Stimulated activated CD4-positive, alpha-beta T cell treated with anti-CD3 and anti-CD28 coated beads, TNF-alpha, amount 100 ng/mL, for 4 hours (primary cell): ENCODE results near the gene PHF21B.
"Not testable (repeated sequence)": the region's sequence is repeated elsewhere in the genome, so short reads cannot be mapped to it uniquely, and the experiment has no call there.

Source experiments
- DNase-seq, 3 experiments: peaks; one replicate each; pipeline ENCODE4 v3.0.0-alpha.2; 2020; ENCODE audit warnings: low read depth in 3 of 3

Gene PHF21B

DNA sequence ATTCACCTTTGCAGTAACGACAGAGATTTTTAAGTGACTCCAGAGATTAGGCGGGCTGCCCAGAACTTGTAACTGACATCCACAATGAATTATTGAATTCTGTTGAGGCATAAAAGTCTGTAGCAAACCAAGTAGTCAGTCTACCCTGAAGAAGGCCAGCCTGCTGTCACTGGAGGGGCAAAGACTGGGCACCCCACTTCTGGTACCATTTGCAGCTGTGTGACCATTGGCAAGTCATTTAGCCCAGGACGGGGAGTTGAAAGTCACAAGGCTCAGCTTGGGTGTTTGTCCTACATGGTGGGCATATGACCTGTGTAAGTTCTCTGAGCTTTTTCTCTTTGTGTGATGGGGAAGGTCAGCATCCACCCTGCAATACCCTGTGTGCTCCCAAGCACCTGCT is 138.0 kb downstream of the PHF21B start:
- no peak for DNase-seq

DNA sequence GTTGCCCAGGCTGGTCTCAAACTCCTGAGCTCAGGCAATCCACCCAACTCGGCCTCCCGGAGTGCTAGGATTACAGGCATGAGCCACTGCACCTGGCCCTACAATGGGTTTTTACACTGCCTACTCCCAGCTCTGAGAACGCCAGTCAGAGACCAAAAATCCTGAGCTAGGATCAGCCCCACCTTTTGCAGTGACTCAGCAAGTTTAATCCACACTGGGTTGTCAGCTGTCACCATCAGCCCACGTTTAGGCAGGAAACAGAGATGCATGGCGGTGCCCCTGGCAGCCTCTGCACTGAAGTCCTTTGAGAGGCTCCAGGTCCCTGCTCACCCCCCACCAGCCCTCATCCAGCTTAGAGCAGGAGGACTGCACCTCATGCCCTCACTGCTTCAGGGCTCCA is 139.8 kb downstream of the PHF21B start:
- no peak for DNase-seq

DNA sequence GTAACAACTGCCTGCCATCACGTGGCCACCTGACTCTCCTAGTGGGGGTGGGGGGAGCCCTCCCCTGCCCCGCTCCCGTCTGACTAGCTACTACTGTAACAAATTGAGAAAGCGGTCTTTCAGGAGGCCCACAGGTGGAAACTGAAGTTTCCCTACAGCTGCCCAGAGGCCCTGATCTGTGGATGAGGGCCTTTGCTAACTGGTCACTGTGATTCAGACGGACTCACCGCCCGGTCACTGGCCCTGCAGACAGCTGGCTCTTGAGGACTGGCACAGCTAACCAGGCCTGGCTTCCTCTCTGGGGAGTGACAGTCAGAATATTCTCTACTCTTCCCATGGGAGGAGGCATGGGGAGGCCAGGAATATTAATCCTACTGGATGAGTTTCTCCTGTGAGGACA is 140.6 kb downstream of the PHF21B start:
- no peak for DNase-seq

GRCh38 chr22:44865193-44866057 is 144.4 kb downstream of the PHF21B start:
- no peak for DNase-seq

DNA sequence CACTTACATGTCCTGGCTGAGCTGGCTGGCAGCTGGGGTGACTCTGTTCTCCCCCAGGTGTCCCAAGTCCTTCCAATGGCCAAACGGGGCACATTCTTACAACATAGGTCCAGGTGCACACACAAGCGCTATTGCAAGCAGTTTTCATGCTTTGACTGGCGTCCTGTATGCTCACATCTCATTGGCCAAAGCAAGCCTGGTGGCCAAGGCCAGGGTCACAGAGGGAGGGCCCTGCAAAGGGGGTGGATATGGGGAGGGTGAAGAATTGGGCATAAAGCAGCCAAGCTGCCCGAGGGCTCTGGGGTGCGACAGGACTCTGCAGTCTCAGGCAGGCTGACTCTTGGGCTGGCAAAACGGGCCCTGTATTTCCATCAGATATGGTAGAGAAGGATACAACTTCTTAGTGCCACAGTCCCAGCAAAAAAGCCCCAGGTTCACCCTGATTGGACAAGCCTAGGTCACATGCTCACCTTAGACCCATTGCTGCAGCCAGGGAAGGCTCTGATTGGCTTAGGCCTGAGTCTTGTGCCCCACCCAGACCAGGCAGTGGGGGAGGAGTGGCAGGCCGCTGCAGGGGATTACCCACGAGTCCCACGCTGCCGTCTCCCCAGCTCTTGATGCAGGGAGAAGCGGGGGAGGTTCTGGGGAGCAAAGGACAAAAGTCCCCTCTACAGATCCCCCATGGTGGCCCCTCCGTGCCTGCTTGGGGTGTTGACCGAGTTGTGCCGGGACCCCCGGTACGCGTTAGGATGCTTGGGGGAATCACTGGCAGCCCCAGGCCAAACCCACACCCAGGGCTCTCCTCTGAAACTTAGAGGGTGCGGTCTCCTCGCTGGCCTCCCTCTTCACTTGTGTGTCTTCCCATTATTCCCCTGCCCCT is 146.6 kb downstream of the PHF21B start:
- no peak for DNase-seq

- no peak for DNase-seq
These were observed 147.5 kb downstream of the PHF21B start for GRCh38 chr22:44862281-44862680.

DNA sequence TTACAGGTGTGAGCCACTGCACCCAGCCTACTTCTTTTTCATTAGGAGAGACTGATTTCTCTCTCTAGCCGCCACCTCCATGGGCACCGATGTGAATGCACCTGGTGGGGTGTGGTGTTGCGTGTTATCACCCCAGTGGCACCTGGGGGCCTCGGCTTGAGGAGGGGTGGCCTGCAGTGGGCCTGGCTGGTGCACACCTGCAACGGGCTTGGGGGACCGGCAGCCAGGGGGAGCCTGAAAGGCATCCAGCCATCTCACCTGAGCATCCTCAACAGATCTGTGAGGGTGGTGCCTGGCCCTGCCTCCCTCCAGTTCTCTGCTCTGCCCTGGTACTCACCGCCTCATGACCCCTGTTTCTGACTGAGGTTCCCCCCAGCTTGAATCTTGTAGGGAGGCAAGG is 148.6 kb downstream of the PHF21B start:
- DNase-seq, result no peak

DNA sequence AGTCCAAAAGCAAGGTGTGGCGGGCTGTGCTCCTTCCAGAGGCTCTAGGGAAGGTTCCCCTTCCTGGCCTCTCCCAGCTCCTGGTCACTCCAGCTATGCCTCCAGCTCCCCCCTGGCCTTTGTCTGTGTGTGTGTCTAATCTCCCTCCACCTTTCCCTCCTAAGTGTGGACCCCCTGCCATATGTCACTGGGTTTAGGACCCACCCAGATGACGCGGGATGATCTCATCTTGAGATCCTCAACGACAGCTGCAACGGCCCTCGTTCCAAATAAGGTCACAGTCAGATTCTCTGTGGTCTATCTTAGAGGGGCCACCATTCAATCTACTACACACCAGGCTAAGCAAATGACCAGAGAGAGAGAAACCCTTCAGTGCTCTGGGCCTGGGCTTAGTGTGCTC is 149.5 kb downstream of the PHF21B start:
- no peak for DNase-seq

- DNase-seq, result no peak
These were observed 150.2 kb downstream of the PHF21B start for GRCh38 chr22:44859641-44860040.

- not testable (repeated sequence) for DNase-seq
These were observed 151.0 kb downstream of the PHF21B start for GRCh38 chr22:44858819-44859218.

- DNase-seq, result no peak
These were observed 153.9 kb downstream of the PHF21B start for GRCh38 chr22:44855855-44856254.

- not testable (repeated sequence) for DNase-seq
These were observed 155.2 kb downstream of the PHF21B start for GRCh38 chr22:44854641-44855040.

GRCh38 chr22:44850946-44851345 is 158.9 kb downstream of the PHF21B start:
- no peak for DNase-seq

DNA sequence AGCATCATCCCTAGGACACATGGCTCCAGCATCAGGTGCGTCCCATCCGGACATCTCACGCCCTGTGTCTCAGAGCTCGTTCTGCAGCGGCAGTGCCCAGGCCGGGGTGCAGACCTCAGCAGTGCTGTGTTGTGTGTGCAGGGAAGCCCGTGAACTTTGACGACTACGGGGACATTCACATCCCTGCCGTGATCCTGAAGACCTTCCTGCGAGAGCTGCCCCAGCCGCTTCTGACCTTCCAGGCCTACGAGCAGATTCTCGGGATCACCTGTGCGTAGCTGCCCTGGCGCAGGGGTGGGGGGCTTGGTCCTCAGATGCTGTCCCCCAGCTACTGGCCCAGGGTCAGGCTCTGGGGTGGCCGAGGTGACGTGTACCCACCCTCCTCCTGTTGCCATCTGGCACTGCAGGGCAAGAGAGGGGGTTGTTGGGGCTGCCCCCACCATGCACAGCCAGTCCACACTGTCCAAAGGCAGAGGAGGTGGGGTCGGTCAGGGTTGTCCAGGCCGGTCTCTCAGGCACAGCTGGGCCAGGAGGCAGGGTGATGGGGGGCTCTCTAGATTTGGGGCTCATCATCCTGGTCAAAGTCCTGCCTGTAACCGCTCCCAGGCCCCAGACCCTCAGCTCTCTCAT is 160.9 kb downstream of the PHF21B start:
- DNase-seq, result no peak

DNA sequence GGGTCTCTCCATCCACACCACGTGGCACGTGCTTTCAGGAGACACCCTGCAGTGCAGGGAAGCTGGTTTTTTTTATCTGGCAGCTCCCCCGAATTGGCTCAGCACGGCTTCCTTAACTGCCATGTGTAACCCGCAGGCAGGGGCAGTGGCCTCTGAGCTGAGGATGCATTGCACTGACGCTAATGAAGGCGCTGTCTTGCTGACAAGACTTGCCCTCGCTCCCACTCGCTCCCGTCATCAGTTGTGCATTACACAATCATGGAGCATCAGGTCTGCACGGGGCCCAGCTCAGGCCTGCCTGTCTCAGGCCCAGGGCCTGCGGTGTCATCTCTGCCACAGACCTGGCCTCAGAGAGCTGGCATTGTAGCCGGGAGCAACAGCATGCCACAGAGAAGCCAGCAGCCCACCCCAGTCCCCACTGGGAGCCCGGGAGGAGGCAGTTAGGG is 161.5 kb downstream of the PHF21B start:
- no peak for DNase-seq

- DNase-seq, result no peak
These were observed 161.9 kb downstream of the PHF21B start for GRCh38 chr22:44847892-44848291.

DNA sequence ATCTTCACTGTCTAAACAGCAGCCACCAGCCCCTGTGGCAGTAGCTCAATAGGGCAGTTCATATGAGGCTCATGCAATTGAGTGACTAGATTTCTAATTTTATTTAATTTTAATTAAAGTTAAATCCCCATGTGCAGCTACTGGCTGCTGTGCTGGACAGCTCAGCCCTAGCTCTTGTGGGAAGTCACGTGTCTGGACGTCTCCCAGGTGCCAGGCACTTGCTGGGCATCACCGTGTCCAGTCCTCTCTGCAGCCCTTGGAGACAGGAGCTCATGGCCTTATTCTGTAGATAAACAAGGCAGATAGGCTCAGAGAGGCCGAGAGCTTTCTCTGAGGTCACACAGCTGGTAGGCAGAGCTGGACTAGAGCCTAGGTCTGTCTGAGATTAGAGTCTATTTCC is 162.4 kb downstream of the PHF21B start:
- DNase-seq, result no peak

DNA sequence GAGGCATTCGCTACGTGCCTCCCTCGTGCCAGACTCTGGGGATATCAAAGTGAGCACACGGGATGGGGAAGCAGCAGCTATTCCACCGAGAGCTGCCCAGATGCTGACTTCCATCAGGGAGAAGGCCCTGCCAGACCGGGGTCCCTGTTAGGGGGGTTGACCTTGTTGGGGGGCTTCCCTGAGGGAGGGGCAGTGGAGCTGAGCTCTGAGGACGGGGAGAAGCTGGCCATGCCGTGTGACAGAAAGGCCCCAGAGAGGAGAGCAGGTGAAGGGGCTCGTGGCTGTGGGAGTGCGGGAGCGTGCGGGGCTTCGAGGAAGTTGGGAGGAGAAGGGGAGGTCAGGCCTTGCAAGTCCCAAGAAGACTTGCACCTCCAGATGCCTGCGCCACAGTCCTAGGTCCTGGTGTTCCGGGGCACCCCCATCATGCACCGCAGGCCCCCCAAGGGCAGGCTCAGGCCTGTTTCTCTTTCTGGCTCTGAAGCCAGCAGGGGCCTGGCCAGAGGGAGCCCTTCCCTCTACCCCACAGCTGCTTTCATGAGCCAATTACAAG is 163.0 kb downstream of the PHF21B start:
- DNase-seq, result no peak

DNA sequence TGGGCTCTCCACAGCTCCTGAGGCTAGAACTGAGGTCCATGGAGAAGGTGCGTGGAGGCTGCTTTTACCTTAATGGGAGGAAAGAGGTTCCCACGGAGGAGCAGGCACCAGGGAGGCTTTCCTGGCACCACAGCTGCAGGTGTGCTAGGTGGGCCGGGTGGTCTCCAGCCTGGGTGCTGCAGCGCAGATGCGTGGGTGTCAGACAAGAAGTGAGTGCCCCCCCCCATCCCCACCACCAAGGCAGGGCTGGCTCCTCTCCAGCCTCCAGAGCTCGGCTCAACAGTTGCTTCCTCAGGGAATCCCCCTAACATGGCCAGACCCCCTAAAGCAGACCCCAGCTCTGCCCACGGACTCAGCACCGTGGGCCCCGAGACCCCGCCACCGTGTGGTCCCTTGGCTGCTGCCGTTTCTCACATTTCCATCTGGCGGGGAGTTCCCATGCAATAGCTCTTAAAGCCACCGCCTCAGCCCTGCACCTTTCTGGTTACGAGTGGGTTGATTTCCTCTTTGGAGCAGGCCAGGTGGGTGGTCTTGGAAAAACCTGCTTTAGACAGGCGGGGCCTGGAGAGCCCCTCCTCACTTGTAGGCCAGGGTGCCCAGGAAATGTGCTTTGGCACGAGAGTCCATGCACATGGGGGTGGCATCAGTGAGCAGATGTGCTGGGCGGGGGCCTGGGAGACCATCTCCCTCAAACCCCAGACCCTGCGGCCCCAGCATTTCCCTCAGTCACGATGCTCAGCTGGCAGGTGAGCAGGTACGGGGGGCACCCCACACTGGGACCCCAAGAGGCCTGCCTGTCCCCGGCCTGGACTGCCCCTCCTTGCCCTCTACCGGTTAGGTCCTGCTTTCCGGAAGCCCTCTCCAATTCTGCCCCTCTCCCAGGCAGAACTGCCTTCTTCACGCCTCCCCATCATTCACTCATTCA is 163.7 kb downstream of the PHF21B start:
- no peak for DNase-seq

GRCh38 chr22:44845191-44845590 is 164.6 kb downstream of the PHF21B start:
- no peak for DNase-seq

- no peak for DNase-seq
These were observed 167.4 kb downstream of the PHF21B start for GRCh38 chr22:44842417-44842816.
